NCI-H2196 treated with DMSO at 0.1 percent for 48 hours (cell line): ENCODE measurements around the gene ADRB1.

ENCODE experiments used
- DNase-seq: peaks from one replicate; lab custom pipeline; 2025; ENCODE audit not compliant: unreplicated experiment; lab: John Stamatoyannopoulos, UW

The ADRB1 gene

DNA sequence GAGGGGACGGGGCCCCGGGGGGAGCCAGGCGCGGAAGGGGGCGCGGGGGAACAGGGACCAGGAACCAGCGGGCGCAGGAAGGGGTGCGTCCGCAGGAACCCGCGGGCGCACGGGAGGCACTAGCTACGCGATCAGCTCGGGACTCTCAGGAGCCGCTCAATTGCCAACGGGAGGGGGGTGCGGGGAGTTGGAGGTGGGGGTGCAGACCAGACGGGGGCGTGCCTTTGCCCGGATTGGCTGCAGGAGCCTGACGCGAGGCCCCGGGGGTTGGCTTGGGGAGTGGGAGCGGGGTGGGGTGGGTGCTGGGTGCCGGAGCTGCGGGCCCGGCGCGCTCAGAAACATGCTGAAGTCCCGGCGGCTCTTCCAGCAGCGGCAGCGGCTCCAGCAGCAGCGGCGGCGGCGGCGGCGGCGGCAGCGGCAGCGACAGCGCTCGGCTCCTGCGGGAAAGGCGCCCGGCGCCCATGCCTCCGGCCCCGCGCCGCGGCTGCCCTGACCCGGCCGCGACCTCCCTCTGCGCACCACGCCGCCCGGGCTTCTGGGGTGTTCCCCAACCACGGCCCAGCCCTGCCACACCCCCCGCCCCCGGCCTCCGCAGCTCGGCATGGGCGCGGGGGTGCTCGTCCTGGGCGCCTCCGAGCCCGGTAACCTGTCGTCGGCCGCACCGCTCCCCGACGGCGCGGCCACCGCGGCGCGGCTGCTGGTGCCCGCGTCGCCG, at the start of gene ADRB1:
ADRB1 (plus strand) TSS at position 335 of the 715 bp plus-strand sequence; CDS start at position 602, 267 bp downstream.
- no peak for DNase-seq

DNA sequence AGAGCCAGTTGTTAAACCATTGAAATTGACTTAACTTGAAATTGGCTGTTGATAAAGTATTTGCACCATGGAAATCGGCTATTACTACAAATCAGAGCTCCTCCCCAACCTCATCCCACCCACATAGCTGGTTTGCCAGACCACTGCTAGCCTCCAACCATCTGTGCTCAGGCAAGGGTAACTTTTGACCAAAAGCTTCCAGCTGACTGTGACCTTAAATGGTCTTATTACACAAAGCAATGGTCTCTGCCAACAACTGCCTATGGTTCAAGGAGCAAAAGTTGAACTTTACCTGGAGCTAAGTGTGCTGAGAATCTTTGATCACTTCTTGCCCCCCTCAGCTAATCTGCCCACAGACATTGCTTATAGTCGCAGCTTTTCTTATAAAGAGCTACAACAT, 48.5 kb upstream of the ADRB1 start:
- DNase-seq = no peak

DNA sequence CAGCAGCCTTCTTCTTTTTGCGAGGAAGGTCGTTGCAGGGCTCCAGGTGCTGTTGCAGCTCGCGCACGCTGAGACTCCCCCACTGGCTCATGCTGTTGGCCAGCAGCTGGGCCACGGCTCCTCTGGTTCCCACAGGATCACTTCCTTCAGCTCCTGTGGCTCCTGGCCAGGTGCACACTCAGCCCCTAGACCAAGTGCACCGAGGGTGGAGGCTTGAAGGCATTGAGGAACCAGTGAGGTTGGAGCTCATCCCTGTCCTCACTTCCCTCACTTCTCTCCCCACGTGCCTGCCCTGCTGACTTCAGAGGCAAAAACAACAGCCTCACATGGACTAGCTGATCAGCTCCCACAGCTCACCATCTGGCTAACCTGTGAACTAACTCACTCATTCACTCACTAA, 46.2 kb upstream of the ADRB1 start:
- no peak for DNase-seq

DNA sequence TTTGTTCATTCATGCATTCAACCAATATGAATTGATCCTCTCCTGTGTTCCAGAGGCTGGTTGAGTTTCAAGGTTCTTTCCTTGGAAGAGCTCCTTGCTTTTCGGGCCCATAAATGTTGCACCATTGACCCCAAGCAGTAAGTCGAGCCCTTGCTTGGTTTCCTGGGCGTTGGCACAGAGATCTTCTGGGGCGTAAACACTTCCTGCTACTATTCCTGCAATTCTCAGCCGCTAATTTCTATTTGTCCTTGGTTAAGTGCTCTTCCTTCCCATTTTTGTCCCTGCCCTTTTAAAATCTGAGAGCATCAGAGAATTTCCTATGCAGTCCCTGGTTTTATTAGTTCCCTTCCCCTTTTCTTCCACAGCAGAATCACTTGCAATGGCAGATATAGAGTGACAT, 44.1 kb upstream of the ADRB1 start:
- no peak for DNase-seq

DNA sequence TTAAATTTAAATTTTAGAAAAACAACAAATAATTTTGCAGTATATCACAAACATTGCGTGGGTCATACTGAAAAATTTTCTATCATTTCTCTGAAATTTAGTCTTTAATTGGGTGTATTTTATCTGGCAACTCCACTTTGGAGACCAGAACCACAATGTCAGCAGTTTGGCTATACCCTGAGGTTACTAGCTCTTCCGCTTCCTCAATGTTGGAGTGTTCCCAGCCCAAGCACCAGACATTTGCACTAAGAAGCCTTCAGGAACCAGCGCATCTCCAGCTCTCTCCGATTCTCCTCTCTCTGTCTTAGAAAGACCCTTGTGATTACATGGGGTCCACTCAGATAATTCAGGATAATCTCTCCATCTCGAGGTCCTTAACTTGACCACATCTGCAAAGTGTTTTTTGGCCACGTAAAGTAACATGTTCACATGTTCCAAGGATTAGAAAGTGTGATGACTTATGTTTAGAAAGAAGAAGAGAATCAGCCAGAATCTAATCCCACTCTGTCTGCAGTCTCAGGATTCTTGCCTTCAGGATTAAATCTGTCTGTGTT, 43.1 kb upstream of the ADRB1 start:
- DNase-seq = no peak

DNA sequence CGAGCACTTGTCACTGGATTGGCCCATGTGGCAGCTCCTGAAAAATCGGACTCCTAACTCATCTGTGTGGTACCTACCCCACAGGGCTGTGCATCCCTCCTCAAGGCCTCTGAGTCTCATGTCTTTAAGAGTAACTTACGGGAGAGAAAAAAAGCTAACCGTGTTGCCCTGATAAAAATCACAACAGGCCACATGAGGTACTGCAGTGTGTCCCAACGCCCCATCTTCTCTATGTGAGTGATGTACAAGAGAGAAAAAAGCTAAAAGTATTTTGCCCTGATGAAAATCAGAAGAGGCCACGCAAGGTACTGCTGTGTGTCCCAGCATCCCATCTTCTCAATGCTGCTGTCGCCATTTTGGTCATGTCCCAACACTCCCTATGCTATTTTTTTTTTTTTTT, 41.2 kb upstream of the ADRB1 start:
- DNase-seq = no peak

DNA sequence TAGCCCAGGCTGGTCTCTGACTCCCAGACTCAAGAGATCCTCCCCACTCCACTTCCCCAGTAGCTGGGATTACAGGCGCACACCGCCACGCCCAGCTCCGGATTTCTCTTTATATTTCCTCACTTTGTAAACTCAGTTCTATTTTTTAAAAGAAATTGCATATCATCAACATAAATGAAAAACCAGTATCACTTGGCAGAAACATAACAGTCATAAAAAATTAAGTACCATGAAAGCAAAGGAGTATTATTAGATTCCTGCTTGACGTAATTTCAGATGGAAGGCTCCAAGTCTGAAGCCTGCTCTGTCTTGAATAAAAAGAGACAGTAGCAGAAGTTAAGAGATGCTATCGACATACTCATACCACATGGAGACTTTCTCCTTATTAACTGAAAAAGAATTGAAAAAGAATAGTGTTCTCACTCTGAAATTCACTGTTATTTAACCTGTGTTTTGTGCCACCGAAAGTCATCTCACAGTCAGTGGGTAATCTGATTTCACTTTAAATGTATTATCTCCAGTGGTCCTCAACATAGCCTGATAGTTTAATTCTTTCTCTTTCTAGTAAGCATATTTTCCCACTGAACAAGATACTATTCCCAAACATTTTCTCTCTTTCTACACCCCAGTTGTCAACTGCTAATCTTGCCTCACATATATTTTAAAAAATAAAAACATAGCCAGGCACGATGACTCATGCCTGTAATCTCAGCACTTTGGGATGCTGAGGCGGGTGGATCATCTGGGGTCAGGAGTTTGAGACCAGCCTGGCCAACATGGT, 40.3 kb upstream of the ADRB1 start:
- no peak for DNase-seq

DNA sequence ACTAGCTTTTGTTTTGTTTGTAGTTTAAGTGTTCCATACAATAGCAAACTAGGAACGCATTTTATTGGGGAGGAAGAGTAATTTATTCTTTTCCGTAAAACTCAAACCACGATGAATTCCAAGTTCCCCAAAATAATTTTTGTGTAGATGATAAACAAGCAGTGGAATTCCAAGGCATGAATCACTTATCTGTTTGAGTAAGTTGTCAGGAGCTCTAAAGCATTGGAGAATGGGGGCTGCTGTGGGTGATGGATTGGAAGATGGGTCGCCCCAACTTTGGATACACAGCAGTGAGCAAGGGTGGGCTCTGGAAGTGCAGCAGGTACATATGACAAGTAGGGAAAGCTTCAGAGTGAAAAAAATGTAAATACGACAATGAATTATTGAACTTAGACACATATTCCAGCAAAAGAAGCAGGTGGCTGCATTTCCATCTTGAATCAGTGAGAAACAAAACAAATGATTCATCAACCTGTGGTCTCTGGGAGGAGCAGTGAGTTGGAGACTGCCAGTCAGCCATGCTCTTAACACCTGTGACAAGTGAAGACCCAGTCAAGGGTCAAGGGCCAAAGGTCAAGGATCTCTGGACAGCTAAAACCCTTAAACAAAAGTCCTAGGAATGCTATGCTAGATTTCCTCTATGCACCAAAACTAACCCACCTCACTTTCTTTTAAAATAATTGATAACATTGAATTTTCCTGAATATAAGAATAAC, 34.2 kb upstream of the ADRB1 start:
- DNase-seq = no peak

DNA sequence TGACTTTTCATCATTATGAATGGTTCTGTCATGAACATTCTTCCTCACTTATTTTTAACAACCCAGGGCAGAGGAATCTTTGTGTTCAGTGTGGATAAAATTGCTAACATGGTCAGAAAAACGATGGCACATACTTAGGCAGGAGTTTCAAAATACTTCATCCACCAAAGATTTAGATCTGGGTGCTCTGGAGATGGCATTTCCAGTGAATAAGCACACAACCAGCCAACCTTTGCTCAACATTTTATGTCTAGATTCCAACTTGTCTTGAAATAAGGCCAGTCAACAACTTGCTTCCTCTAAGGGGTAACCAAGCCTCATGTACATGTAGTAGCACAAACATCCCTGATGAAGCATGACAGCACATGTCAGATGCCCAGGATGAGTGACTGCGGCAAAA, 33.4 kb upstream of the ADRB1 start:
- DNase-seq = no peak

DNA sequence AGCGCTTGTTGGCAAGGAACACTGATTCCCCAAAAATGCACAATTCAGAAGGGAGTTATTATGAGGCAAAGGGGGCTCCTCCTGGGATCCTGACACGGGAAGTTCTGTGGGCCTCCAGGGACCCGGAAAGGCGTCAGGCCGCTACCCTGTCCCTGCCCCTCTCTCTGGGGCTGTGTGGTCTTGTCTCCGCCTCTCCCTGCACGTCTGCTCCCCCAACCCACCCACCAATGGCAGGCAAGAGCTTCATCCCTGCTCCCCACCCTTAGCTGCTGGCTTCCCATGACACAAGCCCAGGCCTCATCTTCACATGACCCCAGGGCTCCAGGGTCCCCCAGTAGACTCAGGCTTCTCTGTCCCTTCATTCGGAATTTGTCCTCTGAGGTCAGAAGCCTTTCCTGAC, 31.0 kb upstream of the ADRB1 start:
- no peak for DNase-seq

DNA sequence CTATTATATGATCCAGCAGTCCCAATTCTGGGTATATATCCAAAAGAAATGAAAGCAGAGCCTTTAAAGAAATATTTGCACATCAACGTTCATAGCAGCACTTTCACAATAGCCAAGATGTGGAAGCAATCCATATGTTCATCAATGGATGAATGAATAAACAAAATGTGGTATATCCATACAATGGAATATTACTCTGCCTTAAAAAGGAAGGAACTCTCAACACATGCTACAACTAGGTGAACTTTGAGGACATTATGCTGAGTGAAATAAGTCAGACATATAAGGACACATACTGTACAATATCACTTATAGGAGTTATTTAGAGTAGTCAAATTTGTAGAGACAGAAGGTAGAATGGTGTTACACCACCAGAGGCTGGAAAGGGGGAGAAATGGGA, 28.0 kb upstream of the ADRB1 start:
- DNase-seq = no peak

DNA sequence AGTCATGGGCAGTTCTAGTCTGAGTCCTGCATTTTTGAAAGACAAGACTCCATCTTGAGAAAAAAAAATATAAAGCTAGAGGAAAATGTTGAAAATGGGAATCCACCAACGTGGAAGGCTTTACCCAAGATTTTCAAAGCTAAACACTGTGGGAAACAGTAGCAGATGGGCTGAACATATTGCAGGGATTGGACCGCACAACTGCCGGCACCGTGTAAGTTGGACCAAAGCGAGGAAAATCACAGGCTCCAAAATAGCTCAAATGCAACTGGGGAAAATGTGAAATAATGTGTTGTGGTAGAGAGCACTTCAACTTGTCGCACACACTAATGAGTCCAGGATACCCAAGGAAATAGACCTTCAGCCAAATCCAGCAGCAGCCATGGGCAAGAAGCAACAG, 26.4 kb upstream of the ADRB1 start:
- DNase-seq = no peak

DNA sequence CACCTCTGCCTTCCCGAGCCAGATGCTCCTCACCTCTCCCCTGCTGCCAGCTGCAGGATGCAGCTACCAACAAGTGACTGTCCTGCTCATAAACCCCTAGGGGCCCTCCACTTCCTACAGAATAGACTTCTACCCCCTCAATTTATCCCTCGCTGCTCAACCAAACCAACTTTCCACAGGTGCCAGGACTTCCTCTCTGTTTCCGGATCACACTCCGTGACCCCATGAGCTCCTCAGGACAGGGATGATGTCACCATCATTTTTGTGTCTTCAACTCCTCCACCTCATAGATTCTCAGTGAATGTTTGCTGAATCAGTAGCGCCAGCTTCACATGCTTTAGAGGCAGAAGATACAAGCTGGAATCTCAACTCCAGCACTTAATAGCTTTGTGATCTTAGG, 25.8 kb upstream of the ADRB1 start:
- no peak for DNase-seq

DNA sequence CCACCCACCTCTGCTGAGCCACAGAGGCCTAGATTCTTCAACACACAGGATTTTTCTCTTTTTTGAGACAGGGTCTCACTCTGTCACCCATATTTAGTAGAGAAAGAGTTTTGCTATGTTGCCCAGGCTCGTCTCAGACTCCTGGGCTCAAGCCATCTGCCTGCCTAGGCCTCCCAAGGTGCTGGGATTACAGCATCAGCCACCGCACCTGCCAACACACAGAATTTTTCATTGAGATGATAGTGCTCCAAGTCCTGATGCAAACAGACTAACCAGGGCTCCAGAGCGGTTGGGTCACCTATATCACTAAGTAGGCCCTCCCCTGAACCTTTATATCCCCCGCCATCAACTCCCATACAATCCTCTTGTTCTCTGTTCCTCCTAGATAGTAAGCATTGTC, 24.4 kb upstream of the ADRB1 start:
- no peak for DNase-seq

DNA sequence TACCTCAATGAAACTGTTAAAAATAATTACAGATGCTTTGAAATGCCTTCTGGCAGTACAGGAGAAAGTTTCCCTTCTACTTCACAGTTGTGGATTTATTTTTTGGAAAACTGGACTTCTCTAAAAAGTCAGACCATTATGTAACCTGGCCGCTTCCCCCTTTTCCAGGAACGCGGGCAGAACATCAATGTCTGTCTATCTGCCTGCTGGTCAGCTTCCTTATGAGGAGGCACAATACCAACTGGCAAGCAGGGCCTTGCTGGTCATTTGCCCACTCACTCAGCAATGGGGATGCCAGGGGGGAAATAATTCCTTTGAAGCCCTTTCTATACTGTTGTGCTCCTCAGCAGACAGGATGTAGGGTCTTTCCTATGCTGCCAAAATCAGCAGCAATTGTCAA, 22.5 kb upstream of the ADRB1 start:
- no peak for DNase-seq

DNA sequence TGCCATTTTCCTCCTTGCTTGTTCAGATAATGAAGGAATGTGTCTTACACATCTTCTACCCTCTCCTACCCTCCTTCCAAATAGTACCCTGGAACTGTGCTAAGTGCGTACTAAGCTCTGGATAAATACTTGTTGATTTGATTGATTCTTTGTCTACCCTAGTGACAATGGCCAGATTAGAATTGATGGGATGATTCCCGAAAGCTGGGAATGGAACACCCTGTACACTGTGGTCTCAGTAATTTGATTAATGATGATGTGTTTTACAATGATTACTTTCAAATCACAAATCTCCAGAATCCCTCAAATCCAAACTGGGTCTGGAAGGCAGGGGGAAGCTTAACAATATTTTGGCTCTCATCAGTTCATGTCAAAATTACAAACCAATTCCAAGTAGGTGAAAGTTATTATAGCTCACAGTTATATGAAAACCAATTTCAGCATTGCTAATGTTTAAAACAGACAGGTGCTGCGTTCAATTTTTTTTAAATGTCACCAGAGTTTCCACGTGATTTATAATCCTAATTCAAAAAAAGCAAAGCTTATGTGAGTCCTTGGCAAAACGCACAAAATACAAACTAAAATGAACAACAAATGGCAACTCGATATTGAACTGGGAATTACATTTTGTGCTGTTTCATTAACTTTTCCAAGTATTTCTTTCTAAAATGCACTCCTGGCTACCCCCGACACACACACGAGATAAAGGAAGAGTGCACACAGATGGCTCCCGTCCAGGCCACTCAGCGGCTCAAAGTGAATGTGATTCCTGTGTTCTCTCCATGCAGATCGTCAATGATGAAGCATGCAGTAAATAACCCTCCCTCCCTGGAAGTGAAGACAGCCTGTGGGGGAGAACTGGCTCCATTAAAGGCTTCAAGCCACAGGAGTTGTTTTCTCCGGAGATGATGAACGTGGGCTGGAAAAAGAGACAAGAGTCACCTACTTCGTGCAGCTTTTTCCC, 21.7 kb upstream of the ADRB1 start:
- no peak for DNase-seq

DNA sequence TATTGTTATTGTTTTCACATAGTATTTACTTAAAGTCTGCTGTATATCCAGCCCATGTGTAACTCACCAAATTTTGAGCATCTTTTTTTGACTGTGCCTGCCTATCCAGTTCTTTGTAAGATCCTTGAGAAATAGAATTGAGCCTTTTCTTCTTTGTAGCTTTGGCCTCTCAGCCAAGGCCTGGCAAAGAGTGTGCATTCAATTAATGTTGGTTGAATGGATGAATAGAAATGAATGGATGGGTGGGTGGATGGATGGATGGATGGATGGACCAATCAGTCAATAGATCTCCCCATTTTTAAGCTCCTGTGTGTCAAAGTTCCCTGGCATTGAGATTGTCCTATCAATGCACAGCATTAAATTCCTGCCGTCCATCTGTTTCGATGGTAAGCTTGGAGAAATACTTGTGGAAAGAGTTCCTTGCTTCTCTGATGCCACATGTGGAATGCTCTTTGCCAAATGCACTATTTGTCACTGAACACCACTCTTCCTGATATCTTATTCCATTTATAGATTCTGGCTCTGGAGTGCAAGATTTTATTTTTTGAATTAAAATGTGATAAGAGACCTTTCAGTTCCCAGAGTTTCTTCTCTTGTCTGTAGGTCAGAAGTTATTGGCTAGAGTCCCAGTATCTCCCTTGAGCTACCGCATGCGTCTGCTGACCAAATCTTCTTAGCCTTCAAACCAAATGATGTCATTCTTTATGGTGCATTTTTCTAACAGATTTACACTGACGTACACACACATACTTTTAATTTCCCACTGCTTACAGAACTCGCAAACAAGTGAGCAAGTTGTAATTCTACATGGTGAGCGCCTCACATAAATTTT, 20.7 kb upstream of the ADRB1 start:
- no peak for DNase-seq

DNA sequence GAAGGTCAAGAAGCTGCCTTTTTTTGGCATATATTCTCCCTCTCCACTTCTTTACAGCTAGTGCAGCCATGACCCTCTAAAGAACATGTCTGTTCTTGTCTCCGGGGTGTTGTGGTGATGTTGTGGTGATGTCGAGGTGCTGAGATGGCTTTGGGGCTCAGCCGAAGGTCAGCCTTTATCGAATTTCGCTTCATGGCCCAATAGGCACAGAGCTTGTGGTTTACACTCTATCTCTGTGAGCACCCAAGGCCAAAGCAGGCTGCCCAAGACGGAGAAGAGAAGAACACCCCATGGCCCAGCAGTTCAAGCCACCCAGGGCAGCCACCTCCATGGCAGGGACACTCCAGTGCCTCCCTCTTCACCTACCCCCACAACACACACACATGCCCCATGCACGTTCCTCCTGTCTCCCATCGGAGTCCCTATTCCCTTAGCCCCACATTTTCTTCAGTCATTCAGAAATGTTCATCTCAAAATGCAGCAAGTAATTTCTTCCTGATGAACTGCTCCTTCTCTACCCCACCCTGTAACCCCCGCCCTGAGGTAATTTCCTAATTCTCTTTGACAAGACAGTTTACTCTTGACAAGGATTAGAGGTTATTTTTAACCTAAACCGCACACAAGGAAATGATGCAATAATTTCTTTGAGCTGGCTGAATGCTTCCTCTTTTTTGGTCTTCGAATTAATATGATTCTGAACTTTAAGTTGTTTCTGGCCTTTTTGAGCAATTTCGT, 18.6 kb upstream of the ADRB1 start:
- DNase-seq = no peak

DNA sequence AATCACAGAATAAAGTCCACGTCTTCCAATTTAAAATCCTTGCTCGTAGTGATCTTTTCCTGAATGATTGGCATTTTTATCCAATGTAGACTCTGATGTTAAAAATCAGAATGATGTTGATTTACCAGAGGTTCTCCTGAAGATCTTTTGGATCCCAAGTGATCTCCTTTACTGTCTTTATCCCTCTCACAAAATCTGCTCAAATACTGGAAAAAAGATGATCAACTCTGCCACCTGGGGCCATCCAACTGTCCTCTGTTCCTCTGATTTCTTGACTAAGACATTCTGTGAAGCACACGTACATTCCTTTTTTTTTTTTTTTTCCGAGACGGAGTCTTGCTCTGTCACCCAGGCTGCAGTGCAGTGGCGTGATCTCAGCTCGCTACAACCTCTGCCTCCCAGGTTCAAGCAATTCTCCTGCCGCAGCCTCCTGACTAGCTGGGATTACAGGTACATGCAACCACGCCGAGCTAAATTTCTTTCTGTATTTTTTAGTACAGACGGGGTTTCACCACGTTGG, 18.0 kb upstream of the ADRB1 start:
- no peak for DNase-seq
